Embryonic facial prominence (tissue), 1 donor: ENCODE results near the gene RFK.
"Not testable (repeated sequence)": the region's sequence is repeated elsewhere in the genome, so short reads cannot be mapped to it uniquely, and the experiment has no call there.

Source experiments
- DNase-seq: peaks from one replicate; pipeline ENCODE4 v3.0.0-alpha.2; 2016; ENCODE audit errors: extremely low spot score

The RFK gene

GRCh38 chr9:76371901-76372300, 22.3 kb downstream of the RFK start:
- DNase-seq: no peak

- no peak for DNase-seq
Measured at GRCh38 chr9:76370396-76371023, 23.7 kb downstream of the RFK start.

- DNase-seq: no peak
Measured at GRCh38 chr9:76369583-76369982, 24.6 kb downstream of the RFK start.

DNA sequence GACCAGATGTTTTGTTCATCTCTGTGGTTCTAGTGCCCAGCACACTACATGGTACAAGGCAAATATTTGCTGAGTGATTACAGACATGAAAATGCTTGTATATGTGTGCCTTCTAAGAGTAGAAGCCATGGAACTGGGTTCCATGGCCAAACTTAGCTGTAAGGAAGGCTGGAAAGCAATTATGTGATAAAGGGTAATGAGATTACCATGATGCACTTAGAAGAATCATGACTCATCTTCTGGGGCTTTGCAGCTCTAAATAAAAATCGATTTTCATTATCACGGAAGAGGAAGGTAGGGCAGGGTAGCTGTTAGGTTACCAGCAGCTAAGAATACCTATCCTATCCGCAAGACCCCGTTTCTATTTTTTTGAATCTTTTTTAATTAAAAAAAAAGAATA, 28.0 kb downstream of the RFK start:
- no peak for DNase-seq

DNA sequence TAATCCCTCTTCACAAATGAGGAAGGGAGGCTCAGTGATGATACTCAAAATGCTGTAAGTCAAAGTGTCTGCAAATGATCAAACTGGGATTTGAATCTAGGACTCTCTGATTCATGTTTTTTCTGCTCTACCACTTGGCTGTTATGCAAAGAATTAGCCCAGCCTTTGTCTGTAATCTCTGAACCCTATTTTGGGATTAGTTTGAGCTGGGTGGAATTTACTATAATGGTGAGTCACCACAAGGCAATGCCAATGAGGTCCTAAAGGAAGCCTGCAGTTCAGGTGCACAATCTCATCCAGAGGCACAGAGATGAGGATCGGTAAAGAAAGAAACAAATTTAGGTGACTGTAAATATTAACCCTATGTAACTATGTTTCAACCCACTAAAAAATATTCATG, 29.2 kb downstream of the RFK start:
- no peak for DNase-seq

- no peak for DNase-seq
Measured at GRCh38 chr9:76363032-76363395, 31.2 kb downstream of the RFK start.

DNA sequence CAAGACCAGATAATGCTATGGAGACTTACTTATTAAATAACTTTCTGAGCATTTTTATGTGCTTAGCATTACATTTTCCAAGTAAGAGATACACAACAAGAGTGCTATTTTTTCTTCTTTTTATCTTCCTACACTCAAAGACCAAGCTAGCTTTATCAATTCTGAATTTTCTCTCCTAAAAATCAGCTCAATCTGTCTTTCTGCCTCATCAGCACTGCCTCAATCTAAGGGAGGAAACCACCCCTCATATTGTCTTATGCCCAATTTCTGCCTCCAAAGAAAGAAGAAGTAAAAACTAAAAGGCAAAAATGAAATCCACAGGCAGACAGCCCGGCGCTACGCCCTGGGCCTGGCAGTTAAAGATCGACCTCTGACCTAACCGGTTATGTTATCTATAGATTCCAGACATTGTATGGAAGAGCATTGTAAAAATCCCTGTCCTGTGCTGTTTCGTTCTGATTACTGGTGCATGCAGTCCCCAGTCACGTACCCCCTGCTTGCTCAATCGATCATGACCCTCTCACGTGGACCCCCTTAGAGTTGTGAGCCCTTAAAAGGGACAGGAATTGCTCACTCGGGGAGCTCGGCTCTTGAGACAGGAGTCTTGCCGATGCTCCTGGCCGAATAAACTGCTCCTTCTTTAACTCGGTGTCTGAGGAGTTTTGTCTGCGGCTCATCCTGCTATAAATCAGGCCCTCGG, 31.7 kb downstream of the RFK start:
- not testable (repeated sequence) for DNase-seq

- no peak for DNase-seq
Measured at GRCh38 chr9:76359766-76360165, 34.5 kb downstream of the RFK start.

DNA sequence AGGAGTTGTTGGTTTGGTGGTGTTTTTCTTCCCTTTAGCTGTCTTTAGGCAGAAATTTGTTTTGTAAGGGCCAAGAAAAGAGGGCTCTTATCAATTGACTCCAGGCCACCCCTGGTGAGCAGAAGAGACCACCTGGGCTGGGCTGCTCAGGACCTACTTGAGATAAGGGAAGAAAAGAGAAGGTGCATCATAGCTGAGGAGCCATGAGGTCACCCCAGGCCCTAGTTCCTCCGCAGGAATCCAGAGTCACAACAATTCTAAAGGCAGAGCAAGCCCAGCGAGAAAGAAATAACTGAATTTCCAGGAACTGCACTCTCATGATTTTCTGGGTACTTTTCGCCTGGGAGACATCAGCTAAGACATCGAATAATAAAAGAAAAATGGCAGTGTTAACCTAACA, 34.9 kb downstream of the RFK start:
- DNase-seq: no peak

- DNase-seq: no peak
Measured at GRCh38 chr9:76358628-76359280, 35.5 kb downstream of the RFK start.

DNA sequence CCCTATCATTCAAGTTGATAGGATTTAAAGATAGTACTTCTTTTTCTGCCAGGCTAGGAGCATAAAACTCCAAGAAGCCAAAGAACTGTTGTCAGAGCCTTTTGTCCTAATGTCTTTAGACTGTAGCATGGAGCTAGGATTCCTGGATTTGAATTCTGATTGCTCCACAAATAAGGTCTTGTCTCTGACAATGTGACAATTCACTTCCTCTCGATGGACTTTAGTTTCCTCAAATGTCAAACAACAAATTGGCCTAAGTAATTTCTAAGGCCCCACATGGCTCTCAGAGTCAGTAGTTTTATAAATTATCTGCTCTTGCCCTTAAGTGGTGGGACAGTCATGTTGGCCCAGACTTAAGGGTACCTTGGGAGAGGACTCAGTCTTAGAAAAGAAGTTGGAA, 36.7 kb downstream of the RFK start:
- no peak for DNase-seq

DNA sequence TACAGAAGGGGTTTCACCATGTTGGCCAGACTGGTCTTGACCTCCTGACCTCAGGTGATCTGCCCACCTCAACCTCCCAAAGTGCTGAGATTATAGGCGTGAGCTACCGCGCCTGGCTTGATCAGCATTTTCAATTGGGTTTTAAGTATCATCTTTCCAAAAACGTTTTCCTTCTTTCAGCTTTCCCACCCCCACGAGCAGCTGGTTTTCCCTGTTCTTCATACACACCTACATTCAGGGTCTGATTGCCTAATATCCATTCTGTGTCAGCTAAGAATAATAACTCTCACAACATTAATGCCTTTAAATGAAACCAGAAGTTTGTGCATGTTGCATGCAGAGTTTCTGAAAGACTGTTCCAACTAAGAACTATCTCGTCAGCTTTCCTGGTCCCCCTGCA, 38.3 kb downstream of the RFK start:
- DNase-seq: no peak

DNA sequence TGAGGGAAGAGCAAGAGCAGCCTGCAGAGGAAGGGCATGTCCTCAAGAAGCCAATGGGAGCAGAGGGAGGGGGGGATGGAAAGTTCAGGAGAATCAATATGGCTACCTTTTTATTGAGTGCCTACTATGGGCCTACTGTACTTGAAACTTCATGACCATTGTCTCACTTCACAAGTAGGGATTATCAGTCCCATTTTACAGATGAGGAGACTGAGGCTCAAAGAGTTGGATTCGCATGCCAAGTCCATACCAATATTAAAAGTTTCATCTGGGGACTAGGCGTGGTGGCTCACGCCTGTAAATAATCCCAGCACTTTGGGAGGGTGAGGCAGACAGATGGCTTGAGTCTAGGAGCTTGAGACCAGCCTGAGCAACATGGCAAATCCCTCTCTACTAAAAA, 40.0 kb downstream of the RFK start:
- DNase-seq: no peak

DNA sequence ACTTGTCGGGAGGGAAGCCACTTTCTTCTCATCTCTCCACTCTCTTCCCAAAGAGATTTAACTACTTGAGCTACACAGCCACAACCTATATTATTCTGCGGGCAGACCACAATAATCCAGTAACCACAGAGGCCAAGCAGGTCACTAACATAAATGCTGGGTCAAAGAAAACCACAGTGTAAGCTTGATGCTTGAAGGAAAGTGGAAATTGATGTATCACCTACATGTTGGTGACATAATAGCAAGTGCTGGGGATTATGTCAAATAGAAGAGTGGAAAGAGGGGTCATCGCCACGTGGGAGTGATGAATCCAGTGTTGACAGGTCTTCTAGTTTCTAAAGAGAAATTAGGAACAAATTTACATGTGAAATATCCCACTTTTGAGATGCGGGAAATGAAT, 40.9 kb downstream of the RFK start:
- no peak for DNase-seq

DNA sequence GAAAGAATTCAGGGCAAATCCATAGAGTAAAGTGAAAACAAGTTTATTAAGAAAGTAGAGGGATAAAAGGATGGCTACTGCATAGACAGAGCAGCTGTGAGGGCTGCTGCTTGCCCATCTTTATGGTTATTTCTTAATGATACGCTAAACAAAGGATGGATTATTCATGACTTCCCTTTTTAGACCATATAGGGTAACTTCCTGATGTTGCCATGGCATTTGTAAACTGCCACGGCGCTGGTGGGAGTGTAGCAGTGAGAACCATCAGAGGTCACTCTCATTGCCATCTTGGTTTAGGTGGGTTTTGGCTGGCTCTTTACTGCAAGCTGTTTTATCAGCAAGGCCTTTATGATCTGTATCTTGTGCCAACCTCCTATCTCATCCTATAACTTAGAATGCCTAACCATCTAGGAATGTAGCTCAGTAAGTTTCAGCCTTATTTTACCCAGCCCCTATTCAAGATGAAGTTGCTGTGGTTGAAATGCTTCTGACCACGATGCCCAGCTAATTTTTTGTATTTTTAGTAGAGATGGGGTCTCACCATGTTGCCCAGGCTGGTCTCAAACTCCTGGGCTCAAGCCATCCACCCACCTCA, 42.1 kb downstream of the RFK start:
- DNase-seq: no peak

- DNase-seq: no peak
Measured at GRCh38 chr9:76351006-76351405, 43.2 kb downstream of the RFK start.

- no peak for DNase-seq
Measured at GRCh38 chr9:76349865-76350264, 44.4 kb downstream of the RFK start.

- DNase-seq: no peak
Measured at GRCh38 chr9:76342858-76343257, 51.4 kb downstream of the RFK start.

DNA sequence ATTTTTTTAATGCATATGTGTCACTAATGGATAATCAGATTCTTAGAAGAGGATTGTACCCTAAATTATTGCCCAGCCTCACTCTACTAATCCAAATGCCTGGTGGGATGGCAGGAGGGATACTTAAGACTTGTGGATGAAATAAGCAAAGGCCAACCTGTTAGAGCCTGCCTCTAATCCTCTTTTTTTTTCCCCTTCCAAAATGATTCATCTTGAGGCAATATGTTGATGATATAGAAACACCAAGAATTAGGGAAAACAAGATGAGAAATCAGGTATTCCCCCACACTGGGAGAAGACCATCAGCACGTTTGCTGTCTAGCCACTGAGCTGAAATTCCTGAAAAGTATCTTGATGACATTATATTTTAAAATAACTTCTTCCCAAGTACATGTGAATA, 52.0 kb downstream of the RFK start:
- no peak for DNase-seq

DNA sequence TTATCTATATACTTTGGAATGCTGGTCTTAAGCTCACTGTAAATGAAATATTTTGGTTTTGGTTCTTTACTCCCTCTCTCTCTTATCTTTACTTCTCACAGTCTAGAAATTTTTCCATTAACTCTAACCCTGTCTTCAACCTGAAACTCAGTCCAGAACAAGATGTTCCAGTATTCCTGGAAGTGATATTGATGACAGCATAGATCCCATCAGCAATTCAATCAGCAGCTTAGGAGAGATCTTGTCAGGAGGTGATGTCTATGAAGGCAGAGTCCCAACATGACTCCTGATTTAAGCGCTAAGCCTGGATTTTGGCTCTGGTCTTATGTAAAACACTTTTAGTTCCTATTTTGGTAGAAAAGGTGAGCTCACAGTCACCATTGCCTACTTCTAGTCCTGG, 52.6 kb downstream of the RFK start:
- no peak for DNase-seq

- no peak for DNase-seq
Measured at GRCh38 chr9:76338418-76338817, 55.8 kb downstream of the RFK start.

GRCh38 chr9:76336027-76336426, 58.2 kb downstream of the RFK start:
- no peak for DNase-seq
